ENCODE data around the gene ARMC5. TPM values are rescaled to one million over a fixed set of nuclear protein-coding genes. Genes with fewer than 3 reads are reported as not detected.

ARMC5 gene
- total RNA-seq, 2 donors from 2014 or later: 9.4 to 12.1 TPM

- no peaks in the 10 kb centered on the region for H3K27me3 Mint-ChIP-seq (ENCODE audit: insufficient read depth)
- Histone ChIP-seq H3K36me3 (ENCODE audit: control insufficient read depth, insufficient read depth, low read length) (peaks cover 26% of the 10 kb centered on the region), H3K4me3 (ENCODE audit: low read length) (no peak overlapping the region), H3K9ac (ENCODE audit: extremely low read depth, low read length, poor library complexity, severe bottlenecking) (no peak overlapping the region), H3K9me3 (ENCODE audit: control insufficient read depth, low read length) (no peaks in the 10 kb centered on the region), H3K27ac (ENCODE audit: low read depth, low read length) (no peak overlapping the region), H3K27me3 (ENCODE audit: control insufficient read depth, insufficient read depth, low read length, poor library complexity, severe bottlenecking) (no peaks in the 10 kb centered on the region), H3K4me1 (ENCODE audit: control insufficient read depth, insufficient read depth, low read length) (no peaks in the 10 kb centered on the region)
- H3K9me3 Mint-ChIP-seq: no peaks in the 10 kb centered on the region
- no peak for DNase-seq
- no peak for TF ChIP-seq CTCF (conservative IDR thresholded peaks at IDR 0.05)
- no peak overlapping the region for H3K4me3 Mint-ChIP-seq
- no peak overlapping the region for H3K27ac Mint-ChIP-seq
- H3K4me1 Mint-ChIP-seq: peaks cover 2% of the 10 kb centered on the region
- H3K36me3 Mint-ChIP-seq (ENCODE audit: low read depth): peaks cover 23% of the 10 kb centered on the region
- WGBS, 2 experiments (ENCODE audit: insufficient coverage in 1 of 2, insufficient read length in 1 of 2): 93 to 95% methylated on average over 5 to 10 of the region's 10 CpGs
These were observed 2.1 kb downstream of the ARMC5 start for GRCh38 chr16:31461201-31461920.

- no peaks in the 10 kb centered on the region for H3K4me1 ChIP-seq (ENCODE audit: control insufficient read depth, insufficient read depth, low read length)
- no peak for DNase-seq
- H3K4me3 ChIP-seq (ENCODE audit: low read length): no peak overlapping the region
- no peaks in the 10 kb centered on the region for H3K9me3 ChIP-seq (ENCODE audit: control insufficient read depth, low read length)
- H3K36me3 ChIP-seq (ENCODE audit: control insufficient read depth, insufficient read depth, low read length): peaks cover 19% of the 10 kb centered on the region
- Mint-ChIP-seq H3K27ac (no peak overlapping the region), H3K9me3 (no peaks in the 10 kb centered on the region), H3K27me3 (ENCODE audit: insufficient read depth) (no peaks in the 10 kb centered on the region), H3K4me1 (peaks cover 2% of the 10 kb centered on the region), H3K4me3 (no peak overlapping the region), H3K36me3 (ENCODE audit: low read depth) (peaks cover 29% of the 10 kb centered on the region)
- no peak overlapping the region for H3K9ac ChIP-seq (ENCODE audit: extremely low read depth, low read length, poor library complexity, severe bottlenecking)
- H3K27me3 ChIP-seq (ENCODE audit: control insufficient read depth, insufficient read depth, low read length, poor library complexity, severe bottlenecking): no peaks in the 10 kb centered on the region
- H3K27ac ChIP-seq (ENCODE audit: low read depth, low read length): no peak overlapping the region
- TF ChIP-seq CTCF (conservative IDR thresholded peaks at IDR 0.05): no peak
- 95 to 98% methylated on average over 21 to 35 of the region's 35 CpGs for WGBS, 2 experiments (ENCODE audit: insufficient coverage in 1 of 2, insufficient read length in 1 of 2)
These were observed 2.9 kb downstream of the ARMC5 start for GRCh38 chr16:31461921-31462804.

- Mint-ChIP-seq H3K4me1 (peaks cover 2% of the 10 kb centered on the region), H3K36me3 (ENCODE audit: low read depth) (peaks cover 32% of the 10 kb centered on the region), H3K9me3 (no peaks in the 10 kb centered on the region), H3K4me3 (no peak overlapping the region), H3K27me3 (ENCODE audit: insufficient read depth) (no peaks in the 10 kb centered on the region), H3K27ac (no peak overlapping the region)
- Histone ChIP-seq H3K4me3 (ENCODE audit: low read length) (no peak overlapping the region), H3K27ac (ENCODE audit: low read depth, low read length) (no peak overlapping the region), H3K27me3 (ENCODE audit: control insufficient read depth, insufficient read depth, low read length, poor library complexity, severe bottlenecking) (no peaks in the 10 kb centered on the region), H3K36me3 (ENCODE audit: control insufficient read depth, insufficient read depth, low read length) (peaks cover 16% of the 10 kb centered on the region), H3K9me3 (ENCODE audit: control insufficient read depth, low read length) (no peaks in the 10 kb centered on the region), H3K4me1 (ENCODE audit: control insufficient read depth, insufficient read depth, low read length) (no peaks in the 10 kb centered on the region), H3K9ac (ENCODE audit: extremely low read depth, low read length, poor library complexity, severe bottlenecking) (no peak overlapping the region)
- WGBS, 2 experiments (ENCODE audit: insufficient coverage in 1 of 2, insufficient read length in 1 of 2): 95 to 96% methylated on average over 20 to 36 of the region's 36 CpGs
- TF ChIP-seq CTCF (conservative IDR thresholded peaks at IDR 0.05): no peak
- DNase-seq: no peak
These were observed 5.1 kb downstream of the ARMC5 start for GRCh38 chr16:31464348-31464769.

Data from endodermal cell (in vitro differentiated cells).